LNCaP clone FGC (cell line): ENCODE measurements around the gene ALOX5AP.

Experiments used
- DNase-seq: peaks from one replicate; pipeline ENCODE4 v3.0.0-alpha.2; 2011; ENCODE audit warnings: low read depth
- H3K4me3 ChIP-seq: 2 replicates; pipeline ENCODE4 v1.5.1; 2011; ENCODE audit warnings: mild to moderate bottlenecking, low read depth, low read length, control low read depth
- CTCF ChIP-seq: IDR thresholded peaks from 2 replicates; pipeline ENCODE4 v1.5.1; 2012; ENCODE audit warnings: mild to moderate bottlenecking; ENCODE audit not compliant: control insufficient read depth, insufficient read depth; ENCODE audit errors: extremely low read depth

The ALOX5AP gene

GRCh38 chr13:30712536-30713532 is 22.5 kb upstream of the ALOX5AP start:
- H3K4me3 ChIP-seq, result no peak overlapping the region
- no peak for DNase-seq

DNA sequence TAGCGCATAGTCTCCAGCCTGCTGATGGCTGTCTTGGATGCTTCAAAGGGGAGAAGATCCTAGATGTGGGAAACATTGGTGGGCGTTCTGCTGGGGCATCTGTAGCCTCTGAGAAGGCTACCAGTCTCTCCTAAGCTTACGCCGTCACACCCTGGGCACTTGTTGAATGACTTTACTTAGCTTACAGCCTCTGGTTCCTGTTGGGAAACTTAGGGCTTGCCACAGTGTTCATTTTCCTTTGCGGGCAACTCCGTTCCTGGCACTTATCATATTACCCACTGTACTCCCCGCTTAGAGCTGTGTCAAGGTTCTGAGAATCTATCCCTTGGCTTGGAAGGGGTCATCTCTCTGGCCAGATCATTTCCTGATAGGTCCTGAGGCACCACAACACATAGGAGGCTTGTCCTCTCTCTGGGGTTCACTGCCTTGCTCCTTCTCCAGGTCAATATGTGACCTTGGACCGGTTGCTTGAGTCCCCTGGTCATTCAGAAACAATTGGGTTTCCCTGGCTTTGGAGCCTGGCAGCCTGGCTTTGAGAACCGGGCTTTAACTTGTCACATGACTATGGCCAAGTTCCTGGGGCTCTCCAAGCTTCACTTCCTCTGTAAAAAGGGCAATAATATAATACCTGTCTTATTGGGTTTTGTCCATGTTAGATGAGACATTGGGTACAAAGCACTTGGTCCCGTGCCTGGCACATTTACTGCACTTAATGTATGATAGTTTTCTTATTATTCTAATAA is 20.5 kb upstream of the ALOX5AP start:
- no peak for DNase-seq
- TF ChIP-seq CTCF, result no peak
- no peak overlapping the region for H3K4me3 ChIP-seq

More at GRCh38 chr13:30712536-30713532, 22.5 kb upstream of the ALOX5AP start:
- TF ChIP-seq CTCF, result no peak

GRCh38 chr13:30715372-30715756 is 20.0 kb upstream of the ALOX5AP start:
- no peak overlapping the region for H3K4me3 ChIP-seq
- DNase-seq, result no peak
- TF ChIP-seq CTCF, result no peak

DNA sequence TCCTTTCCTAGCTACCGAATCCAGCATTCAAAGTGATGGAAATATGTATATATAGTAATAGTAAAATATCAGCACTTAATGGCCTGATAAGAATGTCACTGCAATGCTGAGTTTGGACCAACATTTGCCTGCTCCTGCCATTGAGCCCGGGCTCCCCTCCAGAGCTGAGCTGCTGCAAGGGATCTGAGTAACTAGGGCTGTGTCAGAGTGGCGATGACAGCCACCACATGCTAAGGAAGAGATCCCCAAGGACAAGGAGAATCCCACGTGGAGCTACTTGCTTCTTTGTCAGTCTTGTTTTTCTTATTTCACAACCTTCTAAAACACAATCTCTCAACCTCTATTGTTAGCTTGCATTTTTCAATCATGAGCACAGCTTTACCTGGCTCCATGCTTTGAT is 19.5 kb upstream of the ALOX5AP start:
- no peak overlapping the region for H3K4me3 ChIP-seq
- no peak for DNase-seq
- TF ChIP-seq CTCF, result no peak

DNA sequence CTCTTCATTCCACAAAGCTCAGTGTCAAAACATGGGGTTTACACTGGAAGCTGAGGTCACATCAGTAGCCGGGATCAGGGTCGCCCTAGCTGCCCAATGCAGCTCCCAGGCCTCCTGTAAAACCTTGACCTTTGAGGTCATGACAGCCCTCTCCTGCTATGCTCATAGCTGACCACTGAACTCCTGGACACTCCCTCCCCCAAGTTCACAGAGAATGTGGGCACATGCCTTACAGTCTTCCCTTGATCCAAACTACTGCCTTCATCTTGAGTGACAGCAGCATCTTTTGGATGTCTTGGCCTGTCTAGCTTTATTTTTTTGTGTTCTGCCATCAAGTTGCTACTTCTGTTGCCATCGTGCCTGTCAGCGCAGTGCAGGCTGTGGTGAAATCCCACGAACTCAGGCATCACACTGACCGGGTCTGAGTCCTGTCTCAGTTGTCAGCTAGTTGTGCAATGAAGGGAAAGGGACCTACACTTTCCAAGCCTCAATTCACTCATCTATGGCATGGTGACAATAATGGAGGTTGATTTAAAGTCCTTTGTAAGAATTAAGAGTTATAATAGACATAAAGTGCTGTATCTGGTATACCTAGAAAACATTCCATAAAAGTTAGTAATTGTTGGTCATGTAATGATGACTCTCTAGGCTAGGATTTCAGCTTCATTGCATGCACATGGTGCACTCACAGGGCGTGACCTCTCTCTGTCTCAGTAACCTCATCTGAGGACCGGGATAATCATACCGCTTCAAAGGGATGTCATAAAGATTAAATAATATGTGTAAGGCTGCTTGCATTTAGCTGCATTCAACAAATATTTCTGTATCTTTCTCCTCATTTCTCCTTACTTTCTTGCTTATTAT is 16.4 kb upstream of the ALOX5AP start:
- no peak for TF ChIP-seq CTCF
- H3K4me3 ChIP-seq, result no peak overlapping the region
- no peak for DNase-seq

- no peak for TF ChIP-seq CTCF
- H3K4me3 ChIP-seq, result no peak overlapping the region
- DNase-seq, result no peak
Measured at GRCh38 chr13:30719525-30719914, 15.8 kb upstream of the ALOX5AP start.
